K562 (cell line): ENCODE results near the gene FBRS. TPM values are rescaled to one million over a fixed set of nuclear protein-coding genes. Genes with fewer than 3 reads are reported as not detected.

Source experiments
- BCLAF1 ChIP-seq, 2 experiments: fragments of 450-650 bp in 1 of 2; IDR thresholded peaks; 2 replicates each; pipeline ENCODE4 v1.6.1; 2011 to 2017; ENCODE audit warnings: low read depth in 2 of 2, antibody characterized with exemption in 1 of 2, borderline replicate concordance in 1 of 2, low read length in 1 of 2, mild to moderate bottlenecking in 1 of 2, mixed read lengths in 1 of 2; ENCODE audit not compliant: control insufficient read depth in 1 of 2
- CAMTA2 ChIP-seq: fragments of 250-450 bp; sonication (Bioruptor Pico); conservative IDR thresholded peaks from 2 replicates; pipeline ENCODE4 v1.5.1; 2022
- CEBPG ChIP-seq, 3 experiments: fragments of 200-800 bp in 1 of 3; sonication (Bioruptor generic) in 1 of 3; sonication (generic) in 1 of 3; formaldehyde crosslinking in 1 of 3; IDR thresholded peaks in 2 of 3; conservative IDR thresholded peaks in 1 of 3; 2 replicates each; pipeline versions ENCODE4 v1.6.1 to v1.8.0; 2016 to 2022; ENCODE audit warnings: missing compliant biosample characterization in 2 of 3, missing genetic modification characterization in 2 of 3, mild to moderate bottlenecking in 1 of 3, missing genetic modification reagents in 1 of 3
- HSF4 ChIP-seq: fragments of 250-450 bp; sonication (Bioruptor Pico); IDR thresholded peaks from 2 replicates; pipeline ENCODE4 v2.1.2; 2022; ENCODE audit warnings: mild to moderate bottlenecking, moderate library complexity, borderline replicate concordance
- RCOR1 ChIP-seq, 2 experiments: IDR thresholded peaks; 2 replicates each; pipeline ENCODE4 v1.6.1; 2012; ENCODE audit warnings: low read depth in 2 of 2, low read length in 2 of 2, borderline replicate concordance in 1 of 2, improper control_type of control experiment in 1 of 2
- REST ChIP-seq, 2 experiments: fragments of 450-650 bp; formaldehyde crosslinking in 1 of 2; IDR thresholded peaks; 2 replicates each; pipeline versions ENCODE4 v1.4.0 to v1.6.1; 2014 to 2020; ENCODE audit warnings: mild to moderate bottlenecking in 2 of 2, borderline replicate concordance in 1 of 2, low read depth in 1 of 2
- SMAD2 ChIP-seq: fragments of 150-350 bp; IDR thresholded peaks from 2 replicates; pipeline ENCODE4 v1.6.1; 2014; ENCODE audit warnings: low read depth, mild to moderate bottlenecking, low read length
- XRCC4 ChIP-seq: IDR thresholded peaks from one replicate; pipeline ENCODE4 v1.6.1; 2011; ENCODE audit not compliant: insufficient read depth, insufficient read length; ENCODE audit errors: extremely low read depth
- ZKSCAN8 ChIP-seq: fragments of 200-800 bp; sonication (Bioruptor generic); IDR thresholded peaks from 2 replicates; pipeline ENCODE4 v1.6.1; 2016; ENCODE audit warnings: missing genetic modification characterization, missing compliant biosample characterization
- ZNF3 ChIP-seq: fragments of 250-450 bp; sonication (Bioruptor Pico); IDR thresholded peaks from 2 replicates; pipeline ENCODE4 v1.5.0; 2021; ENCODE audit warnings: mild to moderate bottlenecking, moderate library complexity
- ZNF395 ChIP-seq: fragments of 200-800 bp; sonication (Bioruptor generic); IDR thresholded peaks from 2 replicates; pipeline ENCODE4 v1.6.1; 2017; ENCODE audit warnings: missing genetic modification characterization, missing compliant biosample characterization
- ZNF444 ChIP-seq: fragments of 250-450 bp; sonication (Bioruptor Pico); IDR thresholded peaks from 2 replicates; pipeline ENCODE4 v1.4.0; 2020; ENCODE audit warnings: mild to moderate bottlenecking, moderate library complexity
- polyA plus RNA-seq, 8 experiments: library from polyadenylated mRNA; depleted of rRNA in 4 of 8; stranded (reverse) in 5 of 8; unstranded in 3 of 8; fragments of >200 nt; fragmentation: Nextera tagmentation in 2 of 8; fragmentation: Illumina TruSeq in 1 of 8; extraction: Ambion mirVana in 2 of 8; extraction: Trizol in 1 of 8; gene quantifications; 2 replicates each; pipeline versions ENCODE4 v1.2.1 to v1.2.3, GENCODE V29; 2011 to 2014; ENCODE audit warnings: inconsistent platforms in 1 of 8, missing spikeins in 1 of 8
- total RNA-seq, 7 experiments: library from RNA; depleted of rRNA in 6 of 7; stranded (reverse); fragments of >200 nt in 6 of 7; fragmentation: Illumina TruSeq in 2 of 7; extraction: Trizol in 2 of 7; gene quantifications; 2 replicates each; pipeline versions ENCODE4 v1.2.1 to v1.2.3, GENCODE V29; 2011 to 2021; ENCODE audit warnings: low replicate concordance in 1 of 7

The FBRS gene
- total and polyA plus RNA-seq, 9 of the 15 experiments (the other 6 are each of a cell fraction or from before 2014, with no cell fraction given): 0.32 to 59.5 (median 13.1) TPM

GRCh38 chr16:30650369-30651123 is 7.7 kb upstream of the FBRS start, which contains the start of gene PRR14 (continued):
- TF ChIP-seq REST (IDR thresholded peaks at IDR 0.05; ENCODE audit: borderline replicate concordance): no peak
- no peak for TF ChIP-seq REST (CRISPR knock-in tag; IDR thresholded peaks at IDR 0.05; ENCODE audit: low read depth)
- no peak for TF ChIP-seq ZNF444
- no peak for TF ChIP-seq CAMTA2 (CRISPR knock-in tag)
- TF ChIP-seq XRCC4: no peak
- TF ChIP-seq ZNF3: no peak
- no peak for TF ChIP-seq HSF4 (CRISPR knock-in tag)
- no peak for TF ChIP-seq BCLAF1 (IDR thresholded peaks at IDR 0.05; ENCODE audit: borderline replicate concordance in 1 of 2, control insufficient read depth in 1 of 2, low read depth in 2 of 2, low read length in 1 of 2)
- peak; percentile 70 for TF ChIP-seq ZNF395 (CRISPR knock-in tag)
- TF ChIP-seq ZKSCAN8 (CRISPR knock-in tag): no peak
- peak in 1 of 2 experiments; percentile 29; a peak in 1 of 4 replicates for TF ChIP-seq RCOR1 (IDR thresholded peaks at IDR 0.05; ENCODE audit: borderline replicate concordance in 1 of 2, low read depth in 2 of 2, low read length in 2 of 2)
- TF ChIP-seq CEBPG (CRISPR knock-in tag; IDR thresholded peaks at IDR 0.05): no peak; the same call in none of the 2 replicates
- TF ChIP-seq CEBPG (tag; conservative IDR thresholded peaks at IDR 0.05 in 1 of 2, IDR thresholded peaks at IDR 0.05 in 1 of 2): peak in 1 of 2 experiments; percentile 63; a peak in 2 of 4 replicates
- no peak for TF ChIP-seq SMAD2
